HG03342 (cell line): ENCODE results near the gene PVRIG.
"Not testable (repeated sequence)": the region's sequence is repeated elsewhere in the genome, so short reads cannot be mapped to it uniquely, and the experiment has no call there.

ENCODE experiments used
- ATAC-seq: cut with Tn5 transposase; IDR thresholded peaks from one replicate; pipeline ENCODE4 v1.9.1; 2021; ENCODE audit warnings: mild to moderate bottlenecking, moderate library complexity; ENCODE audit not compliant: unreplicated experiment

The PVRIG gene

DNA sequence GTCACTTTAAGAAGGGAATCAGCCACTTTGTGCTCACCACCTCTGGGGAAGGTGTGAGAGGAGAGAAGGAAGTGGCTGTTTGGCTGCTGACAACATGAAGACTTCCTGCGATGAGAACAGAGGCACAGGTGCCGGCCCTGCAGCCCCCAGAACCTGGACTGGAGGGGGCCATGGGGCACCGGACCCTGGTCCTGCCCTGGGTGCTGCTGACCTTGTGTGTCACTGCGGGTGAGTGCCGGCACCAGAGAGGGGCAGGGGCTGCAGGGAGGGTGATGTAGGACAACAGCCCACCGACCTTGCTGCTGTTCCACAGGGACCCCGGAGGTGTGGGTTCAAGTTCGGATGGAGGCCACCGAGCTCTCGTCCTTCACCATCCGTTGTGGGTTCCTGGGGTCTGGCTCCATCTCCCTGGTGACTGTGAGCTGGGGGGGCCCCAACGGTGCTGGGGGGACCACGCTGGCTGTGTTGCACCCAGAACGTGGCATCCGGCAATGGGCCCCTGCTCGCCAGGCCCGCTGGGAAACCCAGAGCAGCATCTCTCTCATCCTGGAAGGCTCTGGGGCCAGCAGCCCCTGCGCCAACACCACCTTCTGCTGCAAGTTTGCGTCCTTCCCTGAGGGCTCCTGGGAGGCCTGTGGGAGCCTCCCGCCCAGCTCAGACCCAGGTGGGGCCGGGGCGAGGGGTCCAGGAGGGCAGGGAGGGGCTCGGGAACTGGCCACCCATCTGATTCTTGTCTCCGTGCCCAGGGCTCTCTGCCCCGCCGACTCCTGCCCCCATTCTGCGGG lies at the start of gene PVRIG:
PVRIG (plus strand) TSS at position 149 of the 785 bp plus-strand sequence; CDS start at position 171, 22 bp downstream.
- not testable (repeated sequence) for ATAC-seq

GRCh38 chr7:100170101-100170897 lies 49.5 kb upstream of the PVRIG start:
- ATAC-seq = no peak

- ATAC-seq = no peak
Observed at GRCh38 chr7:100171087-100171681, 48.6 kb upstream of the PVRIG start.

GRCh38 chr7:100171840-100172239 lies 47.9 kb upstream of the PVRIG start:
- no peak for ATAC-seq

- ATAC-seq = no peak
Observed at GRCh38 chr7:100173806-100174495, 45.8 kb upstream of the PVRIG start.

GRCh38 chr7:100174582-100174981 lies 45.2 kb upstream of the PVRIG start:
- no peak for ATAC-seq

GRCh38 chr7:100175296-100175935 lies 44.3 kb upstream of the PVRIG start:
- no peak for ATAC-seq

DNA sequence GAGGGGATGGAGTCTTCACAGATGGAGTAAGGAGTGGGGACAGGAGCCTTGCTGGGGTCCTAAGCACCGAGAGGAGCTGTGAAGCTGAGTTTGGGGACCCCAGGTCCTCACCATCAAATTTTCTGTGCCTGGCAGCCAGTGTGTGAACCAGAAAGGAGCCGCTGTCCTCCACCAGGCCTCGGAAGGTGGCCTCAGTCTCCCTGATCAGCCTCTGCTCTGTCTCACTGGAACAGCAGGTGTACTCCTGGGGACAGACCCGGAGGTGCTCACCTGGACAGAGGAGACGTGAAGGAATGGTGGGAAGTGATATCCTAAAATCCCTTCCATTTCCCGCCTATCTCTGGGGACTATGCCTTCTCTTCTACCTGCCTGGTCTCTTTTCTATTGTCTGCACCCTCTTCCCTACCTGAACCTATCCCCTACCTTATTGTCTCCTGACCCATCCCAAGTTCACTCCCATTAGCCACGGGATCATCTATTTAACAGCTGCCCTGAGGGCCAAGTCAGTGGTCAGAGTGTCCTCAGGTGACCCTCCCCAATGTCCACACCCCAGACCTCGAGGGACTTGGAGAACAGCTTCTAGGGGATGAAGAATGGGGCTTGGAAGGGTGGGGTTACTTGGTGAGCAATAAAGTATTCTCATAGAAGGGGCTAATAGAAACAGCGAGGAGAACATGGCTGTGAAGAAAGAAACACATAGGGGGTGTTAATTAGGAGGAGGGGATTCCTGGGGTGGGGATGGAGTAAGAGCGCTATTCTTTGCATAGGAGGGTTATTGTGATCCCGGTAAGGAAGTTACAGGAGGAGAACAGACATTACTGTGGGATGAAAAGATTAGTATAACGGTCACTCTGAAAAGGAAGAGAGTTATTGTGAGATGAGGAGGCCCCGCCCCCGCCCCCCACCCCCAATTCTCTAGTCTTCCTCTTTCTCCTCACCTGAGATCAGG lies 43.4 kb upstream of the PVRIG start:
- ATAC-seq = no peak

DNA sequence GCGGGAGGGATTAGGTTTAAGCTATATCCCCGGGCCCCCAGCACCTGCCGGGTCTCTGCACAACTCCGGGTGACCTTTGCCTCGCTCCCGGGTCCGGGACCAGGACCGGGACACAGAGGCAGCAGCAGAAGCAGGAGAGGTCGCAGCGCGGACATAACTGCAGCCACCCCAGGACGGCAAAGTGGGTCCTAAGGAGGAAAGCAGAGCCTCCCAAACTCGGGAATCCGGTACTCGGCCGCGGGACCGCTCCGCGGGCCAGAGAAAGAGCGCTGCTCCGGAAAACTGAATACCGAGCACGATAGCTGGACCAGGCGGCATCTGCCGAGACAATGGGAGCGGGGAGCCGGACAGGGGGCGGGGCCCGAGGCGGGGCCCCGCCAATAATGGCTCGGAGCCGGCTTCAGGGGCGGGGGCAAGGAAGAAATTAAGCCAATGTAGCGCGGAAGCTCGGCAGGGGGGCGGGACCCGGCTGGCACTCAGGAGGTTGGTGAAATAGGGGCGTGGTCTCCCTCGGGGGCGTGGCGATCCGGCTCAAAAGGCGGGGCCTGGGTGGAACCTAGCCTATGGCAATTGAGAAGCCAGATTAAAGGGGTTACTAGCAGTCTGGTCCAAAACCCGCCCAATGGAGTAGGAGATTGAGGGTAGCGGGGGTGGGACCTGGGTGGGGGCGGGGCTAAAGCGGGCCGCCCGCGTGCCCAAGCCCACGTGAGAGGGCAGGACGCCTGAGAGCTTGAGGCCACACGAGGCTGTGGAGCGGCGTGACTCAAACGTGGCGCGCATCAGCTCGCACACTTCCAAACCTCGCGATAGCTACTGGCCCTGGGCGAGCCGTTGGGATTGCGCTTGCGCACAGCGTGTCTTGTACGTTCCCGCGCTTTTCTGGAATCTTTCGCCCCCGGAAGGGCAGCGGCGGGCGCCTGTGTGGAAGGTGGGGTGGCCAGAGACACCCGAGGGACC lies 42.4 kb upstream of the PVRIG start, which contains the start of the genes GPC2 and STAG3:
GPC2 (minus strand) TSS at position 337 of the 957 bp plus-strand sequence; CDS start at position 155, 182 bp downstream.
STAG3 (plus strand) TSS at position 874 of the 957 bp plus-strand sequence. CDS start 2,639 bp downstream, outside the sequence.
- peak; percentile 84 for ATAC-seq

DNA sequence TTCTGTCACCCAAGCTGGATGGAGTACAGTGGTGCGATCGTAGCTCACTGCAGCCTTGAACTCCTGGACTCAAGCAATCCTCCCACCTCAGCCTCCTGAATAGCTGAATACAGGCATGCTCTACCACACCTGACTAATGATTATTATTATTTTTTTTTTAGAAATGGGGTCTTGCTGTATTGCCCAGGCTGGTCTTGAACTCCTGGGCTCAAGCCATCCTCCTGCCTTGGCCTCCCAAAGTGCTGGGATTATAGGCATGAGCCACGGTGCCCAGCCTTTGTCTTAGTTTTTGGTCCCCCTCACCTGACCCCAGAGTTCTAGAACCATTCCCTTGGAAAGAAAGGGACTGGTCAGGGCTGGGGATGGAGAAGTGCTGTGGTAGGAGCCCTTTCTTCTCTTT lies 39.7 kb upstream of the PVRIG start:
- ATAC-seq = not testable (repeated sequence)

- ATAC-seq = not testable (repeated sequence)
Observed at GRCh38 chr7:100182616-100183015, 37.1 kb upstream of the PVRIG start.

GRCh38 chr7:100183090-100183489 lies 36.7 kb upstream of the PVRIG start:
- ATAC-seq = not testable (repeated sequence)

- no peak for ATAC-seq
Observed at GRCh38 chr7:100185726-100186125, 34.0 kb upstream of the PVRIG start.

DNA sequence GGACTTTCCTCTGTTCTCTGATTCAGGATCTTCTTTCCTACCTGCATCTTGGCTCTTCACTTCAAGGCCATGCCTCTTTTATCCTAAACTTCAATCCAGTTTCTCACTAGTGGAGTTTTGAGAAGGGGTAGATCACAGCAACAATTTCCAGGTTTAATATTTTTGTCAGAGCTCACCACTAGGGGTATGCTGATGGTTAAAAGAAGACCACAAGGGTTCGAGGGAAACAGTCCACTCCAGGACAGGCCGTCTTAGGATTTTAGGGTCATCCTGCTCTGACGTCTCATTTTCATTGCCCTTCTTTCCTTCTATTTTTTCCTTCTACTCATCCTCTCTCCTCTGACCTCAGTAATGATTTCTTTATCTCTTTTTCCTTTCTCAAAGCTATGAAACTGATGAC lies 30.7 kb upstream of the PVRIG start:
- ATAC-seq = no peak

GRCh38 chr7:100190048-100190711 lies 29.6 kb upstream of the PVRIG start:
- no peak for ATAC-seq

DNA sequence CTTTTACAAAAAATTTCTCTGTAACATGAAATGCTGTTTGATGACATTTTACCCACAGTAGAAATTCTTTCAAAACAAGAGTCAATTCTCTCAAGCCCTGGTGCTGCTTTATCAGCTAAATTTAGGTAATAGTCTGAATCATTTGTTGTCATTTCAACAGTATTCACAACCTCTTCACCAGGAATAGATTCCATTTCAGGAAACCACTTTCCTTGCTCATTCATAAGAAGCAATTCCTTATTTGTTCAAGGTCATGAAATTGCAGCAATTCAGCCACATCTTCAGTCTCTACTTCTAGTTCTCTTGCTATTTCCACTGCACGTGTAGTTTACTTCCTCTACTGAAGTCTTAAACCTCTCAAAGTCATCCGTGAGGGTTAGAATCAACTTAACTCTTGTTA lies 28.0 kb upstream of the PVRIG start:
- no peak for ATAC-seq

DNA sequence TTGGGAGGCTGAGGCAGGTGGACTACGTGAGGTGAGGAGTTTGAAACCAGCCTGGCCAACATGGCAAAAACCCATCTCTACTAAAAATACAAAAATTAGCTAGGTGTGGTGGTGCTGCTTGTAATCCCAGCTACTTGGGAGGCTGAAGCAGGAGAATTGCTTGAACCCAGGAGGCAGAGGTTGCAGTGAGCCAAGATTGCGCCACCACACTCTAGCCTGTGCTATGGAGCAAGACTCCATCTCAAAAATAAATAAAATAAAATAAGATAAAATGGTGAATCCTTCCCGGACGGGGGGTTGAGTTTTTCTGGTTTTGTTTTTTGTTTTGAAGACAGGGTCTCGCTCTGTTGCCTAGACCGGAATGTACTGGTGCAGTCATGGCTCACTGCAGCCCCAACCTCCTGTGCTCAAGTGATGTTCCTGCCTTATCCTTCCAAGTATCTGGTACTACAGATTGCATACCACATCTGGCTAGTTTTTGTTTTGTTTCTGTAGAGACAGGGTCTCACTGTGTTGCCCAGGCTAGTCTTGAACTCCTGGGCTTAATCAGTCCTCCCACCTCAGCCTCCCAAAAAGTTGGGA lies 27.4 kb upstream of the PVRIG start:
- peak; percentile 51 for ATAC-seq
